Astrocyte (in vitro differentiated cells and primary cell): ENCODE results near the gene CPEB3.

Experiments used
- EZH2 ChIP-seq: IDR thresholded peaks from 2 replicates; pipeline ENCODE4 v1.6.1; 2012; ENCODE audit warnings: mild to moderate bottlenecking, low read length, inconsistent platforms; ENCODE audit not compliant: insufficient read depth
- TF ChIP-seq, protein P1 (sequence below): IDR thresholded peaks from 2 replicates; pipeline ENCODE4 v1.5.1; 2011; ENCODE audit warnings: low read depth, mild to moderate bottlenecking, inconsistent platforms, low read length, moderate library complexity; ENCODE audit not compliant: insufficient read depth

GRCh38 chr10:92074126-92074887 lies 216.6 kb downstream of the CPEB3 start:
- no peak for TF ChIP-seq EZH2
- TF ChIP-seq, protein P1, sequence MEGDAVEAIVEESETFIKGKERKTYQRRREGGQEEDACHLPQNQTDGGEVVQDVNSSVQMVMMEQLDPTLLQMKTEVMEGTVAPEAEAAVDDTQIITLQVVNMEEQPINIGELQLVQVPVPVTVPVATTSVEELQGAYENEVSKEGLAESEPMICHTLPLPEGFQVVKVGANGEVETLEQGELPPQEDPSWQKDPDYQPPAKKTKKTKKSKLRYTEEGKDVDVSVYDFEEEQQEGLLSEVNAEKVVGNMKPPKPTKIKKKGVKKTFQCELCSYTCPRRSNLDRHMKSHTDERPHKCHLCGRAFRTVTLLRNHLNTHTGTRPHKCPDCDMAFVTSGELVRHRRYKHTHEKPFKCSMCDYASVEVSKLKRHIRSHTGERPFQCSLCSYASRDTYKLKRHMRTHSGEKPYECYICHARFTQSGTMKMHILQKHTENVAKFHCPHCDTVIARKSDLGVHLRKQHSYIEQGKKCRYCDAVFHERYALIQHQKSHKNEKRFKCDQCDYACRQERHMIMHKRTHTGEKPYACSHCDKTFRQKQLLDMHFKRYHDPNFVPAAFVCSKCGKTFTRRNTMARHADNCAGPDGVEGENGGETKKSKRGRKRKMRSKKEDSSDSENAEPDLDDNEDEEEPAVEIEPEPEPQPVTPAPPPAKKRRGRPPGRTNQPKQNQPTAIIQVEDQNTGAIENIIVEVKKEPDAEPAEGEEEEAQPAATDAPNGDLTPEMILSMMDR: peak; percentile 10
